ENCODE results near the gene THBS3.
"Not testable (repeated sequence)": the region's sequence is repeated elsewhere in the genome, so short reads cannot be mapped to it uniquely, and the experiment has no call there.

THBS3 gene

GRCh38 chr1:155172732-155173477 is 34.8 kb downstream of the THBS3 start, which contains the start of gene KRTCAP2:
TSS of gene KRTCAP2 (minus strand) at chr1:155173304. CDS start at chr1:155173224, 80 bp downstream.
- DNase-seq = peak; percentile 93

- no peak for DNase-seq
Measured at GRCh38 chr1:155171836-155172731, 35.6 kb downstream of the THBS3 start.

GRCh38 chr1:155170806-155171205 is 36.9 kb downstream of the THBS3 start:
- DNase-seq = no peak

GRCh38 chr1:155170101-155170785 is 37.5 kb downstream of the THBS3 start:
- no peak for DNase-seq

- DNase-seq = no peak
Measured at GRCh38 chr1:155169541-155169940, 38.2 kb downstream of the THBS3 start.

GRCh38 chr1:155168456-155169210 is 39.1 kb downstream of the THBS3 start:
- no peak for DNase-seq

- DNase-seq = not testable (repeated sequence)
Measured at GRCh38 chr1:155168105-155168445, 39.6 kb downstream of the THBS3 start.

GRCh38 chr1:155167166-155168104 is 40.3 kb downstream of the THBS3 start:
- peak; percentile 65 for DNase-seq

- DNase-seq = no peak
Measured at GRCh38 chr1:155166471-155167165, 41.1 kb downstream of the THBS3 start.

- DNase-seq = no peak
Measured at GRCh38 chr1:155166051-155166470, 41.6 kb downstream of the THBS3 start.

GRCh38 chr1:155164625-155165024 is 43.1 kb downstream of the THBS3 start:
- not testable (repeated sequence) for DNase-seq

GRCh38 chr1:155163785-155164184 is 43.9 kb downstream of the THBS3 start:
- DNase-seq = not testable (repeated sequence)

- not testable (repeated sequence) for DNase-seq
Measured at GRCh38 chr1:155162631-155163030, 45.1 kb downstream of the THBS3 start.

GRCh38 chr1:155160128-155160527 is 47.6 kb downstream of the THBS3 start:
- DNase-seq = no peak

GRCh38 chr1:155158991-155159390 is 48.7 kb downstream of the THBS3 start:
- no peak for DNase-seq

- not testable (repeated sequence) for DNase-seq
Measured at GRCh38 chr1:155155996-155156643, 51.6 kb downstream of the THBS3 start.
